ENCODE data around the gene ARPP21.

The ARPP21 gene

DNA sequence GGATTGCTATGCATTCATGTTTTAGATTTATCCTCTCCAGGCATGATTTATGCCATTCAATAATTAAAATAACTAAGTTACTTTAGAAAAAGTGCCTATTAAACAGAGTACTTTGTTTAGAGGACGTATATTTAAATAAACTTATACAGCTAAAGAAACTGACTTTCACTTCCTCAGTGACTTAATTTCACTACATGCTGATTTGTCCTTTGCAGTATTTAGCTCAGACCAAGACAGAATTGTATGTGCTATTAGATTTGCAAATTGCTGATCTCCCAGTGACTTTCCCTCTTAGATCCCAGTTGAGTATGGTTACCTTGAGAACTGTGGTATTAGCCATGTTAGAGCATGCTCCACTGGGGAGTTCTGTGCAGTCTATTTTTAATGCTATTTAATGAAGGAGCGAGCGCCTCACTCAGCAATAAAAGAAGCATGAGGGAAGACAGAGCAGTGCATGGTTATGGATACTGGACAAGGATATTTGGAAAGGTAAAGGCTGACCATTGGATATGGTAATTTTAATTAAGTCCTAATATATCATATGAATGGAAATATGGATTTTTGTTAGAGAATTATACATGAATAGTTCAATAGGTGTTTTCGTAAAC is 2.7 kb downstream of the ARPP21 start:
- DNase-seq: no peak

DNA sequence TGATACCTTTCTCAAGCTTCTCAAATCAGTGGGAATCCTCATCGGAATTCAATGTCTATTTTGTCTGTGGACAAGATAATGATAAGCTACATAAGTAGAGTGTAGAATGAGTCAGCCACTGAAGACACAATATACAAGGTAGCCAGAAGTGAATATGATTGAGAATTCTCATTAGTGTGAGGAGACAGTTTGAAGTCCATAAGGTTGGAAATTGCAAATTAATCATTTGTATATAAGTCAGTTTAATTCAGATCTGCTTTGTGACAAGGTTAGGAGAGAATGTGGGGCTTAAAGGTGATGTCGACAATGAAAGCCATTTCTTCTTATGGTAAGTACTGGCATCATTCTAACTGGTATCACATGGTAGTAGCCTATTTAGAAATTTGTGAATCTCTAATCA is 4.2 kb downstream of the ARPP21 start:
- DNase-seq: no peak

DNA sequence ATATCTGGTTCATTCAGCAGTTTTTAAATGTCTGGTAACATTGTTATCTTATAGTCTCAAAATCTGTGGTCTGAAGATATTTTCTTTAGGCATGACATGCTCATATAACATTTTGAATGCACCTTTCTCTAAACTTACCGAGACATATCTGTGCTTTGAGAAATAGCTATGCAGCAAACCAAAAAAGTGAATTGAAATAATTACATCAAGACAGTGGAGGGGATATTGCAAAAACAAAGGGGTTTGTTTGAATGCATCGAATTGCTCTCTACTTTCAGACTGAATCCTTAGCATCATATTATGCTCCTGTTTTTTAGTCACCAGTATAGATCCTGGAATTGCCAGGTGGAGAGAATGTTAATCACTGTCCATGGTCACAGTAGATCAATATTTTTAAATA is 5.1 kb downstream of the ARPP21 start:
- no peak for DNase-seq

DNA sequence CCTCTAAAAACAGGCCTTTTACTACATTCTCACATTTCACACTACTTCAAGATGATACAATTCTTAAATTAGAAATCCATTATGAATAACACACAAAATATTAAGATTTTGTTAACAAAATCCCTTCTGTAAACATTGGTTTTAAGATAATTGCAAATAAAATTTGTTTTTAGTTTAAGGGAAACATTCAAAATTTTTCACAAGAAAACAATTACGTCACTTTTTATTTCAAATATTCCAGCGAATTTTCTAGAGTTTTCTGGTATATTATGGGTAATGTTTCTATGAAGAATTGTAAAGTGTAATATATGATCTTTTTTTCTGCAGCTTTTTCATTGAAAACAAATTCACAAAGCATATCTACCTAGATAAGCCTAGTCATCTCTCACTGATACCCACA is 5.9 kb downstream of the ARPP21 start:
- no peak for DNase-seq

DNA sequence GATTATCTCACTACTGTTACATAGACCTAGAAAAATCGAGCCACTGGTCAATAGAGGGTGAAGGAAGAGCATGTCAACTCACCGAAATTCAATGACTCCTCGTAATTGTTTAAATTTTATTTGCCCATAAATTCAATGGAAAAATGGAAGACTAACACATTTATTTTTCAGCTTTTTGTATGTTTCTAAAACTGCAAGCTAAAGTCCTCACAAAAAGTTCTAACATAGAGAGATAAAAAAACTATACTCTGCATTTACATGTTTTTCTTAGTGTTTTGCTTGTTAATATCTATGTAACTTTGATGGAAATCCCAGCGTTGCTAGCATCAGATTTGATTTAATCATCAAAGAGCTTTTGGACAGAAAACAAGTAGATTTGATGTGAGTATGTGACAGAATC is 6.8 kb downstream of the ARPP21 start:
- DNase-seq: no peak

DNA sequence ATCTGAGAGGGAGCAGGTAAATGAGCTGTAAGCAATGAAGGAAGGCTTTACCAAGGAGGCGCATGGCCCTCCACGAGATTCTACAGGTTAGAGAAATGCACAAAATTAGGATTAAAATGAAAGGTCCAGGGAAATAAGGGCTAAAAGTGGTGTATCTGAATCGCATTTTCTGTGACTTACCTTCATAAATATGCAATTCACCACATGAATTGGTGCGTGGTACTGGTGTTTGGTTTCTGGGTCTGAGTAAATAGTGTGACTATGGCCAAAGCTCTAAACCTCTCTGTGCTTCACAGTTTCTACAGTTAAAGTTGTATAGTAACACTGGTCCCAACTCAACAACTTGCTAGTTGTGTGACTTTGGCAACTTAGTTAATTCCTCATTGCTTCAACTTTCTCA is 8.1 kb downstream of the ARPP21 start:
- no peak for DNase-seq

DNA sequence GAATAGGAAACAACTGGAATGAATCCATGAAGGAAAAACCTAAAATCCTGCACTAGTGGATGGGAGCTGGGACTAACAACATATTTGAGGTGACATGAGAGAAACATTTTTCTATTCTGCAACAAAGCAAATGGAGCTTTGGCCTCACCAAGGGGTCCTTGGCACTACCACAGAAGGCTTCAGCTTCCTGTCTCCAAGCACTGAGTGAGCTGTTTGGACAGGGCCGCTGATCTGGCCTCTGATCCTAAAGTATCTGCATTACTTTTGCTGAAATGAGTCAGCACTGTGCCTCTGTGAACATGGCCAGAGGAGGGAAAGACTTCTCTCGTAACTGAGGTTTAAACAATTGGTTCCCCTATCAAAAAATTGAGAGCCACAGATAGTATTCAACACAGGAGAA is 9.0 kb downstream of the ARPP21 start:
- no peak for DNase-seq

DNA sequence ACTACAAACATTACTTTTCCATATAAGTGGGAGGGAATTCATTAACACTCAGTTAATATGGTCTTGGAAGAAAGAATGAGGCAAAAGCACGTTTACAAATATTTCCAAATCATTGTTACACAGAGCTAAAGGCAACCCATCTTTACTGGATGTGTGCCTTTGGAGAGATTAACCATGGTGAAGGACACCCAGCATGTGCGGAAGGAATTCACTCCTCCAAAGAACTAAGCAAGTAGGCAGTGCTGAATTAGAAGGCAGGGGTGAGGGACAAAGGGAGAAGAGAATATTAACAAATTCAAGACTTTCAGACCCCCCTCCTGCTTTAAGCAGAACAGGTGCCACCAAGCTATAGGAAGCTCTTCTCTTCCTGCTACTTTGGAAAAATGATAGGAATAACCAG is 10.1 kb downstream of the ARPP21 start:
- DNase-seq: no peak

DNA sequence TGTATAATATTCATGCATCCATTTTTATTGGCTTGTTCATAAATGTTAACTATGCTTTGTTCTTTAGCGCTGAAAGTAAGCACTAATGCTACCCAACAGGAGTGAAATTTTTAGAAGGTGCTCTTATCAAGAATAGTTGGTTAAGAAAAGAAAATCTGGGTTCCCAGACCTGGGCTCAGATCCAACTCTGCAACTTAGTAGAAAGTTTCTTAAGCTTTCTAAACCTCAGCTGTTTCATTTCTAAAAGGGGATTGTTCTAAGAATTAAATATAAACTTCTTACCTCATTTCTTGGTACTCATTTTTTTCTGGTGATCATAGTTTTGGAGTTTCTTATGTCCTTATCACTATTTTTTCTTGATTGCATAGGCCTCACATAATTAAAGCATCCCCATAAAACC is 12.1 kb downstream of the ARPP21 start:
- DNase-seq: no peak

DNA sequence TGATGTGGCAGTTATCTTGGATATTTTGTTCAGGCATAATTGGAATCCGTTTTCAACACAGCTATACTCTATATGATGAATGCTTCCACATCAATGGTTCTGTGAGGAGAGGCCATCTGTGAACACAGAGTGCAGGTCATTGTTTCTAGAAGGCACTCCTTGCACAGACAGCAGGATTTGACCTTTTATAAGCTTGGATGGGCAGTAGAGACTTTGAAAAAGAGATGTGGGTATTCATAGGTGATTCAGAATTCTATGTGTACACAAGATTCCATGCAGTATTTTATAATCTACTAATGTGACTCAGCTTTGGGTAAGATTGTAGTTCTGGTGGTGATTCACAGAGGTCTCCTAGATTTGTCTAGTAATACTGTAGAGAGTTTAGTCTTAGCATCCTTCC is 12.5 kb downstream of the ARPP21 start:
- DNase-seq: no peak

DNA sequence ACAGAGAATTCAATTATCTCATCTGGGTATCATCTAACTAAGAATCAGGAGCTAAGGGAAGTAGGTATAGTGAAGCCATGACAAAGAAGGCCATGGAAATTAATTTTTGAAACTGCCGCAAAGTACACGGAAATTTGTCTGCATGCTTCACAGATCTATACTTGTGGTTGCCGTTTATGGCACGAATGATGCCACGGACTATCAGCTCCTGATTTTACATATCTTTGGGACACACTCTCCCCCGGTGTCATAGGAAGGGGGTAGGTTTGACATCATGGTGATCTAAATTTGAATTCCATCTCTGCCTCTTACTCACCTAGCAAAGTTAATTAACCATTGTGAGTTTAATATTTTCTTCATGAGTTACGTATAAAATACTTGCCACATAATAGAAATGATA is 14.0 kb downstream of the ARPP21 start:
- no peak for DNase-seq

DNA sequence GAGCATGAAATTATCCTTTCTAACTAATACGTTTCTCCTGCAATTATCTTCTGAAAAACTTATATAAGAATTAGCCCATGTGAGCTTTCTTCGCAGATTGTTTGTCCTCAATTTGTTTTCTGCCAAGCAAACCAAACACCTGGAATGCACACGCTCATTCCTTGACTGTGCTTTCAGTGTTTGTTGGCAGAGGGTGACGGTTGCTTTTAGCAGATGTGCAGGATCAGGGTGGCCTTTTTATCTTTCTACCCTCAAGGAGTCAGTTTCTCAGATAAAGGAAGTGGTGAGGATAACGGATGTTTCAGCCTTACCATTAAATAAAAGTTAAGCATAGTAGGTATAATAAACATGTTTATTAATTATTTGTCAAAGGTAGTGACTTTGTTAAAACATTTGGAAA is 15.2 kb downstream of the ARPP21 start:
- DNase-seq: no peak

DNA sequence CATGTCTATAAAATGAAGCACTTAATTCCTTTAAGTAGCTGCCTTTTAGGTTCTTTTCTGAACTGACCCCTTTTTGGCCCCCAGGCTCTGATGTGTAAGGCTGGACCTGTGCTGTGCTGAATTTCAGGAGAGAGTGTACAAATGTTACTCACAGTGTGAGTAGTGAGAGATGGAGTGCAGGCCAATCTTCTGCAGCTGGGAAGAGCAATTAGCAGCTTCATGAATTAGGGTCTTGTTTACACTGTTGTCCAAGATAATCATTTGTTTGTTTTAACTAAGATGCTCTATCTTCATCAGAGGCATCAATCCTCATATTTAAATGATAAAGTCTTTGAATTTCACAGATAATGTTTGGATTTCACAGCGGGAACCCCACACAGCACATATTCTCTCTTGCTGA is 19.4 kb downstream of the ARPP21 start:
- DNase-seq: no peak

DNA sequence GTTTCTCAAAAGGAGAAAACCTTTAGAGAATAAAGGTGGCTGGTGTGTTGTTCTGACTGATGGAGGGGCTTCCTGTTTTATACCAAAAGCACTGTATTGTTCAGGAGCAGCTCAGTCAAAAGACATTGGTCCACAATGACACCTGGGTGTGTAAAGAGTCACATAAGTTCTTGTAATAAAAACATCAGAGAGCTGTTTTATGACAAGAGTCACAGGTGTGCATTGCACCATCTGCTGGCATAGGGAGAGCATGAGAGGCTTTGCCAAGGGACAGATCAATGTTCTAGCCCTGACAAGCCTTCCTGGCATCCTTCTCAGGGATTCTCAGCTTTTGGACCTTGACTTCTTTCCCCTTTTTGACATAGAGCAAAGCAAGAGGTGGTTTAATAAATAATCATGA is 20.4 kb downstream of the ARPP21 start:
- no peak for DNase-seq

DNA sequence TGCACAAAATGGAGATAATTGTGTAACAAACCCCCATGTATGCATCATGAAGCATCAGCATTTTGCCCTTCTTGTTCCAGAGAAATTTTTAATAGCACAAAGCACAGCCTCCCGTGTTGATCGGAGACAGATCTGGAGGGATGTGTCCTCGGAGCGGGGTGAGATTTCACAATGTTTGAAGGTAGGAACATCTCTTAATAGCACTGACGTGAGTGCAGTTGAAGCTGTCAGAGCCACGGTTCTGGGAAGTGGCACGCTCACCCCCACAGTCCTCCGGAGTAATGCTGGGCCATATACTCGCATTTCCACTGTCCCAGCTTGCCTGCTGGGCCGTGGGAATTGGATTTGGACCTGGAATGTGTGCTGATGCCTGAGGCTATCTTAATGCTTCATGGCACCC is 24.1 kb downstream of the ARPP21 start:
- DNase-seq: no peak

DNA sequence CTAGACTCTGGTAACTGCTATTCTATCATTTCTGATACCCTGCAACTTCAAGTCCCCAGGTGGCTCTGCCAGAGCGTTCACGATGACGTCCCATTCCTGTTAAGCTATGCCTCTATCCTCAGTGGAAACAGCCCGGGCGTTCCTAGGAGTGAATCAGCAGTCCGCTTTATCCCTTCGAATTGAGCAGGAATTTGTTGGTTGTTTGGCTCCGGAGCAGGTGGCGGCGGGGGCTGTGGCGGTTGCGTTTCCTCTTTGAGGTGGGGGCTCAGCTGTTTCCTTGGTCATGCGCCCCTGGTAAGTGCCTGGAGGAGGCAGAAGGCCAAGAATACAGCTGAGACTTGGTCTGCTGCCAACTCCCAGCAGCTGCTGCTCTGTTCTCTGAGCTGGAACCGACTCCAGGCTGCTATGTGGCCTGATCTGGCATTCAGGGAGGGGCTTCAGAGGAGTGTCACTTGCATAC is 25.2 kb downstream of the ARPP21 start:
- DNase-seq: no peak

DNA sequence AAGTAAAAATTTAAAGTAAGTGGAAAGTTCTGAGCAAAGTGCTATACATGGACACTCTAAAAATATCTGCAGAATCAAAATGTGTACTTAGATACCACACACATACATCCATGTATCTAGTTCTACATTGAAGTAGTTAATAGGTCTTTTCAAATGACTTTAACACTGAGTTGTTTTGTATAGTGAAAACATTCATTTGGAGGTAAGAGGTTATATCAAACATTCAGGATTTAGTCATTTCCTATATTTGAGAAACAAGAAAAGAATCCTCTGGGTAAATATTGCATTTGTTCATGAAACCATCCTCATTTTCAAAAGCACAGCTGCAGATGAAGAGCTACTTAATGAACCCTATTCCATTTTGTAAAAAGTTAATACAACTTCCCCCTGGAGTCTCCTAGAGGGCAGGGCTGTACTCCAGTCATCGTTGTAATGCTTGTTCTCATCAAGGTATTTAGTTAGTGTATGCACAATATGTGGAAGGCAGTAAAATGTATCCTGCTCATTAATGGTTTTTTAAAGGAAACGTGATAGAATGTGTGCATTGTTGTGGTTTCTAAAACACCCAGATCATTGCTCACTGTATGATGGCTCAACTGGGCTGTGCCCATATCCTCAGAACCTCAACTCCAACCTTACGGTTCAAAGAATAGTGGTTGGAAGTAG is 26.2 kb downstream of the ARPP21 start:
- DNase-seq: no peak

DNA sequence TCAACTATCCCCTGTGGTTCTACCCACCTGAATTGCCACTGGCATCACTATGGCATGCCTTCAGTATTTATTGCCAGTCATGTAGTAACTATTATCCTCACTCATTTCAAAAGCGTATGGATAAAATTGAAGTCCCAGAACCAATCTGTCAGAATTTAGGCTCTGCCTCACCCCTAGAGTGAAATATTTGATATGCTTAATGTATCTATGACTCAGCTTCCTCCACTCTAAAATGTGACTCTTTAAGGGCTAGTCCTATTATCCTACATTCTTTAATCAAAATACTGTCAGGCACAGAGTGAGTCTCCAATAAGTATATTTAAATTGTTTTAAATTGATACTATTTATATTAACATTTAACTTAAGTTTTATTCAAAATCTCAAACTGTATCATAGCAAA is 27.6 kb downstream of the ARPP21 start:
- DNase-seq: no peak

DNA sequence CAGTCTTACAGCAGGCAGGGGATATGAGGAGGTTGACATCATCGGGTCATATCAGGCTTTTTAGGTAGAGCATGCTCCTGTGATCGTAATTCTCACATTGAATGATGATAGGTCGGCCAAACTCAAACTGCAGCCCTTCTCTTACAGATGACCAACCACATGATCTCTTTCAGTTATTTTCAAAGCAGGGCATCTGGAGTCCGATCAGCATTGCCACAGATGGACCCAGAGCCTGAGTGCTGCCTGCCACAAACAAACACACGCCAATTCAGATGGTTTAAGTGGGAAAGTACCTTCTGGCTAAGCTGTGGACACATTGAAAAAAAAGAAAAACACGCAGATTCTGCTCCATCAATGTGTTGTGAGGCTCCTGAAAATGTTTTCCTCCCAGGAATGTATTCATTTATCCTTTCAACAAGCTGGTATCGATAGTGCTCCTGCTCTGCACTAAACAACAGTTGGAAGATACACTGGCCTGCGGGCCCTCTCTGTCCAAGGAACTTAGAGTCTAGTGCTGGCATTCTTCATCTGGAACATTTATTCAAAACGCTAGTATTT is 31.2 kb downstream of the ARPP21 start:
- DNase-seq: no peak

DNA sequence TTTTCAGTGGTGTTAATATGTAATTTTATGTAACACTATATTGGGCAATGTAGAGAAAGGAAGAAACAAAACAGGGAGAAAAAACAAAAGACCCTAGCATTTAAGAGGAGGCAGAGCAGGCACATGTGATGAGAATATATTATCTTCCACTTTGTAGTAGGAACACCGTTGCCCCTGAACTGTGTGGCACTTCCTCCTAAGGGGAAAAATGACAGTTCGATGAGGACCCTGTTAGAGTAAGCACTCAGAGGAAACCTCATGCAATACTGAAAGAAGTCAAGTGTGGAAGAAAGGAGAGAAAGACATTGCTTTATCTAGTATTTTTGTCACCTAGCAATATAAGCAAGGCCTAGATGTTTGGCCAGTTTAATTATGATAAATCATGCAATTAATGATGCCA is 32.2 kb downstream of the ARPP21 start:
- DNase-seq: no peak

DNA sequence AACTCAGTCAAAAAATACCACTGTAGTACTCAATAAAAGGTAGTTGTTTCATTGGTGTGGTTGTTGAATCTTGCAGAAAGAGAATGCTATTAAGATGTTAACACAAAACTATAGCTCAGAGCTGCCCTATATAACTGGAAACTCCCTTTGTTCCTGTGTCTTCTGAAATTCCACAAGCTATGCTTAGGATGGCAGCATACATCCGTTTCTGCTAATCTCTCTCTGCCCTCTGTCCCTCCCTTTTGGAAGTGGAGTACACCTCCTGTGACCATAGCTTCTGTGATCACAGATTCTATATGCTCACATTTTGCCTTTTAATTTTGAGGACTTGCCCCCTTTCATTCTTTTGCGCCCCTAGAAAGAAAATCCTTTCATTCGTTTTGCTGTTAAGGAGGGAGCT is 33.7 kb downstream of the ARPP21 start:
- no peak for DNase-seq

DNA sequence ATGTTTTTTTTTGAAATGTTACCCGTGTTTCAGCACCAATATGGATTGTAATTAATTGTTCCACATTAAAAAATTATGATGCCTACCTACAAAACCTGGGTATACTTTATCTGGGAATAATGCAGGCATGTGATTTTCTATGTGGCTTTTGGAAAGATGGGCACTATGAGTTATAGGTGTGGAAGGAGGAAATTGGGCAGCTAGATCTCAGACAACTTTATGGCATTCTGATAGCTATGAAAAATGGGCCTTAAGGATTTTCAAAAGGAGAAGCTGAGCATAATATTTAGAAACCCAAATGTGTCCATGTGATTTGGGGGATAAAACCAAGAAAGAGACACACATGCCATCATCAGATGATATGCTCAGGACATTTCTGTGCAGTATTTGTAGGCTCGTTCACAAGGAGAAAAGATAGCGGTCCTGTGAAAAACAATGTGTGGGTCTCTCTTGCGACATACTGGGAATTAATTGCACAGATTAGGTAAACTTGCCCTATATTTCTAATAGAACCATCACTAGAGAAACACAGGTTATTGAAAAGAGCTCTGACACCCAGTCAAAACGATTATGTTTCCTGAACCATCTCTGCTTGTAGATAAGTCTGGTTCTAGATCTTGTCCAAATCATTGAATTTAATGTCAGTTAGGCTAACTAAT is 35.3 kb downstream of the ARPP21 start:
- no peak for DNase-seq

DNA sequence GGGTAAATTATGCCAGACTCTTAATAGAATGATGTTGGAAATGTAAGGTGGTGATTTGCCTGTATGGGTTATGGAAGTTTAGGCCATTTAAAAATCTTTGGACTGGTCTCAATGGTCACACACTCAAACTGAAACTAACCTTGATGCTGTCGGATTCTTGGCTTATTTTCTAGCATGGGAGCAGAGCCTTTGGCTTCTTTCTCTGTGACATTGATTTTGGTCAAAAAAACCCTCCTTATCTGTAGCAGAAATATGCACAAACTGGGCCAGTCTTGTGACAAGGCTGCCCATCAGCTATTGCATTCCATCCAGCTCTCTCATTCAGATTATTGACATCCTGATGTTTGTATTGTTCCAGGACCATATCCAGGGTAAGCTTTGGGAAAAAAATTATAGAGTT is 35.9 kb downstream of the ARPP21 start:
- no peak for DNase-seq

DNA sequence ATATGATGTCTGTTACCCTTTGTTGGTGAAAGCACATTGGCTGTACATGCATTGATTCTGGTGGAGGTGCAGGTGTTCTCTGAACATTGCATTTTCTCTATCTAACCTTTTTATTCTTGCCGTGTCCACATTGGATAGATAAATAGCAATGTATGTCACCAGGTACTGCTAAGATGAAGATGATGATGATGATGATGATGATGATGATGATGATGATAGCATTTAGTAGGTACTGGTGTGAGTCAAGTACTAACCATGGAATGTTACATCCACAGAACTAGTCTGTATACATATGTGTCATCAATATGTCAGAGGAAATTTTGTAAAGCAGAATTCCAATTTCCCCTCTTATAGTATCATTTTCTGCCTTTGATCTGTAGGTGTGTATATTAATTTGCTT is 36.3 kb downstream of the ARPP21 start:
- no peak for DNase-seq
